NK-92 treated with Interleukin-12 subunit alpha and Interleukin-12 subunit beta, amount 100 ng/mL, for 24 hours (cell line): Measurements from ENCODE around the gene GIGYF1.
A peak's percentile ranks its signal among the peaks of the same experiment; 100 is the strongest.
"Not testable (repeated sequence)": the region's sequence is repeated elsewhere in the genome, so short reads cannot be mapped to it uniquely, and the experiment has no call there.

Experiments
- DNase-seq: peaks from one replicate; lab custom pipeline; 2025; lab: John Stamatoyannopoulos, UW

GIGYF1 gene, protein sequence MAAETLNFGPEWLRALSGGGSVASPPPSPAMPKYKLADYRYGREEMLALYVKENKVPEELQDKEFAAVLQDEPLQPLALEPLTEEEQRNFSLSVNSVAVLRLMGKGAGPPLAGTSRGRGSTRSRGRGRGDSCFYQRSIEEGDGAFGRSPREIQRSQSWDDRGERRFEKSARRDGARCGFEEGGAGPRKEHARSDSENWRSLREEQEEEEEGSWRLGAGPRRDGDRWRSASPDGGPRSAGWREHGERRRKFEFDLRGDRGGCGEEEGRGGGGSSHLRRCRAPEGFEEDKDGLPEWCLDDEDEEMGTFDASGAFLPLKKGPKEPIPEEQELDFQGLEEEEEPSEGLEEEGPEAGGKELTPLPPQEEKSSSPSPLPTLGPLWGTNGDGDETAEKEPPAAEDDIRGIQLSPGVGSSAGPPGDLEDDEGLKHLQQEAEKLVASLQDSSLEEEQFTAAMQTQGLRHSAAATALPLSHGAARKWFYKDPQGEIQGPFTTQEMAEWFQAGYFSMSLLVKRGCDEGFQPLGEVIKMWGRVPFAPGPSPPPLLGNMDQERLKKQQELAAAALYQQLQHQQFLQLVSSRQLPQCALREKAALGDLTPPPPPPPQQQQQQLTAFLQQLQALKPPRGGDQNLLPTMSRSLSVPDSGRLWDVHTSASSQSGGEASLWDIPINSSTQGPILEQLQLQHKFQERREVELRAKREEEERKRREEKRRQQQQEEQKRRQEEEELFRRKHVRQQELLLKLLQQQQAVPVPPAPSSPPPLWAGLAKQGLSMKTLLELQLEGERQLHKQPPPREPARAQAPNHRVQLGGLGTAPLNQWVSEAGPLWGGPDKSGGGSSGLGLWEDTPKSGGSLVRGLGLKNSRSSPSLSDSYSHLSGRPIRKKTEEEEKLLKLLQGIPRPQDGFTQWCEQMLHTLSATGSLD (N-terminal part only)

DNA sequence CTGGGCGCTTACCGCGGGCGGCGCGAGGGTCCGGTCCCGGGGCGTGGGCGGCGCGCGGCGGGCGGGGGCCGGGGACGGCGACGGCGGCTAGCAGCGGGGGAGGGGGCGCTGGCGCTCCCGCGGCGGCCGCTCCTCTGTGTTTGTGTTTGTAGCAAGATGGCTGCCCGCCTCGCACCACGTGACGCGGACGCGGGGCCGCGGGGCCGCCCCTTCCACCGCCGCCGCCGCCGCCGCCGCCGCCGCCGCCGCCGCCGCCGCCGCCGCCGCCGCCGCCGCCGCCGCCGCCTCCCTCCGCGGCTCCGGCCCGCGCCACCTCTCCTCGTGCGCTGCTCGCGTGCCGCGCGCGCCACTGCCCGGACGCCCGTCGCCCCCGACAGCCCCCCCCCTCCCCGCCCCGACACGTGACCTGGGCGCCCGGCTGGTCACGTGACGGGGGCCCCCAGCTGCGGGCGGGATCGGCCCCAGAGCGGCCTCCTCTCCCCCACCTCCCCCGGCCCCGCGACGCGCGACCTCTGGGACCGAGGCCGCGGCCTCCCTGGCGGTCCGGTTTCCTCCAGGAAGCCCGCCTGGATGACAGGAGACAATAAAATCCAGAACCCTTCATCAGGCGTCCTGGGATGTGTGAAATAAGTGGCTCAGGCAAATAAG, at the start of gene GIGYF1:
TSS of gene GIGYF1 (minus strand) at position 153 of the 648 bp plus-strand sequence. CDS start 6,012 bp downstream, outside the sequence.
- DNase-seq: peak; percentile 73

- no peak for DNase-seq
These were observed 45.9 kb upstream of the GIGYF1 start for GRCh38 chr7:100739934-100740333.

- no peak for DNase-seq
These were observed 42.6 kb upstream of the GIGYF1 start for GRCh38 chr7:100736671-100737070.

GRCh38 chr7:100735730-100736129, 41.7 kb upstream of the GIGYF1 start:
- DNase-seq: no peak

DNA sequence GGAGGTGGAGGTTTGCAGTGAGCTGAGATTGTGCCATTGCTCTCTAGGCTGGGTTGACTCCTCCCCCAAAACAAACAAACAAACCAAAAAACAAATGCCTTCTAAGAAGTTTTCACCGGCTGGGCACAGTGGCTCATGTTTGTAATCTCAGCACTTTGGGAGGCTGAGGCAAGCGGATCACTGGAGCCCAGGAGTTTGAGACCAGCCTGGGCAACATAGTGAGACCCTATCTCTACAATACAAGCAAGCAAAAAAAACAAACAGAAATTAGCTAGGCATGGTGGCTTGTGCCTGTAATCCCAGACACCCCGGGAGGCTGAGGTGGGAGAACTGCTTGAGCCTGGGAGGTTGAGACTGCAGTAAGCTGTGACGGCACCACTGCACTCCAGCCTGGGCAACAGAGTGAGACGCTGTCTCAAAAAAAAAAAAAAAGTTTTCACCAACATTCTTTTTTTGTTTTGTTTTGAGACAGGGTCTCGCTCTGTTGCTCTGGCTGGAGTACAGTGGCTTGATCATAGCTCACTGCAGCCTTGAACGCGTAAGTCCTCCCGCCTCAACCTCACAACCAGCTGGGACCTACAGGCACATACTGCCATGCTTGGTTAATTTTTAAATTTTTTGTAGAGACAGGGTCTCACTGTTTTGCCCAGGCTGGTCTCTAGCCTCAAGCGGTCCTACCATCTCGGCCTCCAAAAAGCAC, 38.0 kb upstream of the GIGYF1 start:
- no peak for DNase-seq

DNA sequence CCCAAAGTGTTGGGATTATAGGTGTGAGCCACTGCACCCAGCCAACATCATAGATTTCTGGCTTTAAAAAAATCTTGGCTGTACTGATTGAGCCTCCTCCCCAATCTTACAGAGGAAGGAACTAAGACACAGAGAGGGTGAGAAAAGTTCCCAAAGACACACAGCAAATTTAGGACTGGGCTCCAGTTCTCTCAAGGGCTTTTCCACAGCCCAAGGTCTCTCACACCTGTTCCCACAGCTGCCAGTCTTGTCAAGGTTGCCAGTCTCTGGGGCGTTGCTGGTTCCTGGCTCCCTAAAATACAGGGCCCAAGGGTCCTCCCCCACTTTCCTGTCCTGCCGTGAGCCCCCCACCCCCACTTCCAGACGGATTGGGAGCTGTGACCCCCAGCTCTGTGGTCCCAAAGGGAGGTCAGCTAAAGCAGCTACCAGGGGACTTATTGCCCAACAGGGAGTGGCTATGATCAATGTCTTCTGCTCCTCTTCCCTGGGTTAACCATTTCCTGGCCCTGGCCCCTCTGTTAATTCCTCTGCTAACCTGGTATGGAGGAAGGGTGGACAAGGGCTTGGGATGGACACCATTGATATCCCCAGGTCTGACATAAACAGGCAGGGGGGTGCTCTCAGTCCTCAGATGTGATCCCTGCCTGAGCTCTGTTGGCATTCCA, 36.2 kb upstream of the GIGYF1 start:
- no peak for DNase-seq

- DNase-seq: no peak
These were observed 34.1 kb upstream of the GIGYF1 start for GRCh38 chr7:100728196-100728595.

- no peak for DNase-seq
These were observed 33.1 kb upstream of the GIGYF1 start for GRCh38 chr7:100726996-100727761.

DNA sequence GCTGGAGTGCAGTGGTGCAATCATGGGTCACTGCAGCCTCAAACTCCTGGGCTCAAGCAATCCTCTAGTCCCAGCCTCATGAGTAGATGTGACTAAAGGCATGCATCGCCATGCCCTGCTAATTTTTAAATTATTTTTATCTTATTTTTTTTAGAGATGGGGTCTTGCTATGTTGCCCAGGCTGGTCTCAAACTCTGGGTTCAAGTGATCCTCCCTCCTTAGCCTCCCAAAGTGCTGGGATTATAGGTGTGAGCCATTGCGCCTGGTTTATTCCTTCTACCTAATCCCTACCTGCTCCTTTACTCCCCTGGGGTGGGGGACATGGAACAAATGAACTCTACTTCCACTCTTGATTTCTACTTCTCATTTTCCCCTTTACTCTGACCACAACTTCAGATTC, 30.3 kb upstream of the GIGYF1 start:
- DNase-seq: not testable (repeated sequence)

- no peak for DNase-seq
These were observed 29.8 kb upstream of the GIGYF1 start for GRCh38 chr7:100723732-100724275.

DNA sequence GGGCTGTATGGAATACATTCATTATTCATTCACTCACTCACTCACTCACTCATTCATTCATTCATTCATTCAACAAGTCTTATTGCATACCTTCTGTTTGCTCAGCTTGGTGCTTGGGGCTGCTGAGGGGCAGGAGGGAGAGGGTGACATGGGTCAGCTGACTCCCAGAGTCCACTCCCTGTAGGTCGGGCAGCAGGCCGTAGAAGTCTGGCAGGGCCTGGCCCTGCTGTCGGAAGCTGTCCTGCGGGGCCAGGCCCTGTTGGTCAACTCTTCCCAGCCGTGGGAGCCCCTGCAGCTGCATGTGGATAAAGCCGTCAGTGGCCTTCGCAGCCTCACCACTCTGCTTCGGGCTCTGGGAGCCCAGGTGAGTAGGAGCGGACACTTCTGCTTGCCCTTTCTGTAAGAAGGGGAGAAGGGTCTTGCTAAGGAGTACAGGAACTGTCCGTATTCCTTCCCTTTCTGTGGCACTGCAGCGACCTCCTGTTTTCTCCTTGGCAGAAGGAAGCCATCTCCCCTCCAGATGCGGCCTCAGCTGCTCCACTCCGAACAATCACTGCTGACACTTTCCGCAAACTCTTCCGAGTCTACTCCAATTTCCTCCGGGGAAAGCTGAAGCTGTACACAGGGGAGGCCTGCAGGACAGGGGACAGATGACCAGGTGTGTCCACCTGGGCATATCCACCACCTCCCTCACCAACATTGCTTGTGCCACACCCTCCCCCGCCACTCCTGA, 28.6 kb upstream of the GIGYF1 start:
- DNase-seq: no peak

DNA sequence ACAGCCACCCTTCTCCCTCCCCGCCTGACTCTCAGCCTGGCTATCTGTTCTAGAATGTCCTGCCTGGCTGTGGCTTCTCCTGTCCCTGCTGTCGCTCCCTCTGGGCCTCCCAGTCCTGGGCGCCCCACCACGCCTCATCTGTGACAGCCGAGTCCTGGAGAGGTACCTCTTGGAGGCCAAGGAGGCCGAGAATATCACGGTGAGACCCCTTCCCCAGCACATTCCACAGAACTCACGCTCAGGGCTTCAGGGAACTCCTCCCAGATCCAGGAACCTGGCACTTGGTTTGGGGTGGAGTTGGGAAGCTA, 27.4 kb upstream of the GIGYF1 start:
- no peak for DNase-seq

- no peak for DNase-seq
These were observed 26.8 kb upstream of the GIGYF1 start for GRCh38 chr7:100720671-100721504.

DNA sequence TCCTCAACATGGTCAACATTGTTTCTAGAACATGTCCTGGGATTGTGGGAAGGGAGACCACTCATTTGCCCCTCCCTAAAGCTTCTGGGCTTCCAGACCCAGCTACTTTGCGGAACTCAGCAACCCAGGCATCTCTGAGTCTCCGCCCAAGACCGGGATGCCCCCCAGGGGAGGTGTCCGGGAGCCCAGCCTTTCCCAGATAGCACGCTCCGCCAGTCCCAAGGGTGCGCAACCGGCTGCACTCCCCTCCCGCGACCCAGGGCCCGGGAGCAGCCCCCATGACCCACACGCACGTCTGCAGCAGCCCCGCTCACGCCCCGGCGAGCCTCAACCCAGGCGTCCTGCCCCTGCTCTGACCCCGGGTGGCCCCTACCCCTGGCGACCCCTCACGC, 26.2 kb upstream of the GIGYF1 start, which contains the start of gene EPO:
TSS of gene EPO (plus strand) at position 190 of the 392 bp plus-strand sequence. CDS start 513 bp downstream, outside the sequence.
- no peak for DNase-seq

DNA sequence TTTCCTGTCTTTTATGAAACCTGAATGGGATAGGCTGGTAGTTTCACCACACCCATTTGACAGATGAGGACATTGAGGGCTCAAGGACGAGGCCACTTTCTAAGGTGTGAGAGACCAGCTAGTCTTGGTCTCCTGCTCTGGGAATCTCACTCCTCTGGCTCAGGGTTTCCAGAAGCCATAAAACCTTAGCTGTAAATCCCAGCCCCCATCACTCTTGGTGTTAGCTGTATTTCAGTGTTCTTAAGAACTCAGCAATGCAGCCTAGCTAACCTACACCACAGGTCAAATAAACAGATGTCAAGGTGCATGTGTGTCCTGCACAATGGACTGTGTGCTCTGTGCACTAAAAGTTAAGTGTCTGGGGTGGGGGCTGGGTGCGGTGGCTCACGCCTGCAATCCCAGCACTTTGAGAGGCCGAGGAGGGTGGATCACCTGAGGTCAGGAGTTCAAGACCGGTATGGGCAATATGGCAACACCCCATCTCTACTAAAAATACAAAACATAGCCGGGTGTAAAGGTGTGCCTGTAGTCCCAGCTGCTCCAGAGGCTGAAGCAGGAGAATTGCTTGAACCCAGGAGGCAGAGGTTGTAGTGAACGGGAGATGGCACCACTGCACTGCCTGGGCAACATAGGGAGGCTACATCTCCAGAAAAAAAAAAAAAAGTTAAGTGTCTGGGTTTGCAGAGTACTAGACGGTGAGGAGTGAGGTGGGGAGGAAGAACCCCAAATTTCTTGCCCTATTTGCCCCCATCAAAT, 25.7 kb upstream of the GIGYF1 start:
- DNase-seq: no peak

DNA sequence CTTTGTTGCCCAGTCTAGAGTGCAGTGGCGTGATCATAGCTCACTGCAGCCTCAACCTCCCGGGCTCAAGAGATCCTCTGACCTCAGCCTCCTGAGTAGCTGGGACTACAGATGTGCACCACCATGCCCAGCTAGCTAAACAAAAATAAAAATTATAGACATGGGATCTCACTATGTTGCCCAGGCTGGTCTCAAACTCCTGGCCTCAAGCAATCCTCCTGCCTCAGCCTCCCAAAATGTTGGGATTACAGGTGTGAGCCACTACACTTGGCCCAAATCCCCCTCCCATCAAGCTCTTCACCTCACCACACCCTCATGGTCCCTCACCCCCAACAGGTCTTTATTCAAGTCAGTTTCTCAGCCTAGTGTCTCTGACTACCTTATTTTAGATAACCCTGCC, 23.0 kb upstream of the GIGYF1 start:
- not testable (repeated sequence) for DNase-seq

- DNase-seq: no peak
These were observed 20.7 kb upstream of the GIGYF1 start for GRCh38 chr7:100714725-100715124.

DNA sequence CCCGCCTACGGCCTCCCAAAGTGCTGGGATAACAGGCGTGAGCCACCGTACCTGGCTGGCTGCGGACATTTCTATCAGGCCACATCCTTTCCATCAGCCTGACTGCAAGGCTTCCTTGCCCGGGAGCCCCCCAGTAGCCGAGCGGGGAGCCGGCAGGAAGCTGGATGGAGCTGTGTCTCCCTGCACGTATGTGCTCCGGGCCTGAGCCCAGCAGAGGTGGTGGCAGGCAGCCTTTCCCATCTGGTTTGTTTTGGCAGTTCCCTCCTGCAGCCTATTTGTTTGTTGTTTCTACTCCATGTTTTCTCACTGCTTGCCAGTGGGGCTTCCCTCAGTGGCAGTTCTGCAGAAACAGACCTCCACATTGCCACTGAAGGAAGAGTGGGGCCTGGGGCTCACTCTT, 17.3 kb upstream of the GIGYF1 start:
- DNase-seq: no peak
